ENCODE data around the gene TSEN54.
"Not testable (repeated sequence)": the region's sequence is repeated elsewhere in the genome, so short reads cannot be mapped to it uniquely, and the experiment has no call there.

Gene TSEN54

GRCh38 chr17:75518983-75519537 is 2.7 kb downstream of the TSEN54 start:
- no peak for DNase-seq (ENCODE audit: low read depth)

DNA sequence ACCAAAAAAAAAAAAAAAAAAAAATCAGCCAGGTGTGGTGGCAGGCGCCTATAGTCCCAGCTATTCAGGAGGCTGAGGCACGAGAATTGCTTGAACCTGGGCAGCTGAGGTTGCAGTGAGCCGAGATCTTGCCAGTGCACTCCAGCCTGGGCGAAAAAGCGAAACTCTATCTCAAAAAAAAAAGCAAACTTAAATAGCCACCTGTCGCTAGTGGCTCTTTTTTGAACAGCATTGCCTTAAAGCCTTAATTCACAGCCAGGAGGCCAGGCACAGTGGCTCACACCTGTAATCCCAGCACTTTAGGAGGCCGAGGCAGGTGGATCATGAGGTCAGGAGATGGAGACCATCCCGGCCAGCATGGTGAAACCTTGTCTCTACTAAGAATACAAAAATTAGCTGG is 4.1 kb downstream of the TSEN54 start:
- DNase-seq (ENCODE audit: low read depth) = not testable (repeated sequence)

- no peak for DNase-seq (ENCODE audit: low read depth)
Measured at GRCh38 chr17:75521290-75521689, 5.0 kb downstream of the TSEN54 start.

DNA sequence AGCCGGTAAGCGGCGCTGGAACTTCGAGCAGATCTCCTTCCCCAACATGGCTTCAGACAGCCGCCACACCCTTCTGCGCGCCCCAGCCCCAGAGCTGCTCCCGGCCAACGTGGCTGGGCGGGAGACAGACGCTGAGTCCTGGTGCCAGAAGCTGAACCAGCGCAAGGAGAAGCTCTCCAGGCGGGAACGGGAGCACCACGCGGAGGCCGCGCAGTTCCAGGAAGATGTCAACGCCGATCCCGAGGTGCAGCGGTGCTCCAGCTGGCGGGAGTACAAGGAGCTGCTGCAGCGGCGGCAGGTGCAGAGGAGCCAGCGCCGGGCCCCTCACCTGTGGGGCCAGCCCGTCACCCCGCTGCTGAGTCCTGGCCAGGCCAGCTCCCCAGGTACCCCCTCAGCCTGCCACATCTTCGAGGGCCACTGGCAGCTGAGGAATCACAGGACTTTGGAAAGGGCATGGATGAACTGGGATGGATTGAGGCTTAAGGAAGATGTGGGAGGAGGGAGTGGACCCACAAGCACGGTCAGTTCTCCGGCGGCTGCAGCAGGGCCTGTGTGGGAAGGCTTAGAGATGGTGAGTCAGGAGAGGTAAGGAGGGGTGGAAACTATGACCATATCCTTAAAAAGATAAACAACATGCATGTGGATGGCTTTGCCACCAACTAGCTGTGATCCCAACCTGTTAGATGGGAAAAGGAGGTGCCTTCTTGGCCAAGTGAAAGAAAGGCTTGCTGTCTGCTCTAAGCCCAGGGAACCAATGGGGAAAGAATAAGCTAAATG is 5.8 kb downstream of the TSEN54 start:
- DNase-seq (ENCODE audit: low read depth) = no peak

DNA sequence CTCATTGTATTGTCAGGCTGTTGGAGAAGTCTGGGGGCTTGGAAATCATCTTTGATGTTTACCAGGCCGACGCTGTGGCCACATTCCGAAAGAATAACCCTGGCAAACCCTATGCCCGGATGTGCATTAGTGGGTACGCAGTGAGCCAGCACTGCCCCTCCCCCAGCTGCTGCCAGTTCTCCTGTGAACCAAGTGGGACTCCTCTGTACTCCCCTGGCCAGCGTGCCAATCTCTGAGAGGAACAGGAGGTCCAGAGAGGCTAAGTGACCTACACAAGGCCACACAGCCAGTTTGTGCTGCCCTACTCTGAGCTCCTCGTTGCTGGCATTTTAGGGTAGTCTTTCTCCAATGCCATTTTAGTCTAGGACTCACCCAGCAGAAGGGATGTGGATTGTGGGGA is 7.3 kb downstream of the TSEN54 start:
- DNase-seq (ENCODE audit: low read depth) = no peak

DNA sequence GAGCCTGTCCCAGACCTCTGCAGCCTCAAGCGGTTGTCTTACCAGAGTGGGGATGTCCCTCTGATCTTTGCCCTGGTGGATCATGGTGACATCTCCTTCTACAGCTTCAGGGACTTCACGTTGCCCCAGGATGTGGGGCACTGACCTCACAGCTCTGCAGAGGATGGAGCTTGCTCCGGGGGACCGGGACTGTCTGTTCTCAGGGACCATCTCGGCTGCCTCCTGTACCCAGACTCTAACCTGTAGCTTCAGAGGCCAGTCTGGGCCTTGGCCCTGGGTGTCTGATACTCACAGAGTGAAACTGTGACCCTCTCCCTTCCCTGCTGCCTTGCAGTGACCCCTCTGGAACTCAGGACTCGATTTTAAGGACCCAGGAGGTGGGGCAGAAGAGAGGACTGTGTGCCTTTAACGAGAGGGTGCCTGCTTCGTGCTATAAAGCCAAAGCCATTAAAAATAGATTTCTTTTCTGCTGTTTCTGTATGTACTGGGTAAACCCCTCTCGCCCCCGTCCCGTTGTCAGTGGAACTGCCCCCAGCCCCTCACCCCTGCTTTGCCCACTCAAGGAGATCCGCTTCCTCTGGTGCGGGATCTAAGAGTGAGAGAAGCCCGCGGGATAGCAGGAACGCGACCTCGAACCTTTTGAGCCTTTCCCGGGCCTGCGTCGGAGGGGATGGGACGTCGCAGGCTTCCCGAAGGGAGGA is 8.1 kb downstream of the TSEN54 start:
- no peak for DNase-seq (ENCODE audit: low read depth)

- peak; percentile 41 for DNase-seq (ENCODE audit: low read depth)
Measured at GRCh38 chr17:75524970-75525805, 8.9 kb downstream of the TSEN54 start, which contains the start of gene LLGL2. Gene LLGL2 (plus strand): TSS chr17:75525697. CDS start chr17:75543427, 17,730 bp downstream.

GRCh38 chr17:75525806-75526554 is 9.7 kb downstream of the TSEN54 start:
- DNase-seq (ENCODE audit: low read depth) = no peak

DNA sequence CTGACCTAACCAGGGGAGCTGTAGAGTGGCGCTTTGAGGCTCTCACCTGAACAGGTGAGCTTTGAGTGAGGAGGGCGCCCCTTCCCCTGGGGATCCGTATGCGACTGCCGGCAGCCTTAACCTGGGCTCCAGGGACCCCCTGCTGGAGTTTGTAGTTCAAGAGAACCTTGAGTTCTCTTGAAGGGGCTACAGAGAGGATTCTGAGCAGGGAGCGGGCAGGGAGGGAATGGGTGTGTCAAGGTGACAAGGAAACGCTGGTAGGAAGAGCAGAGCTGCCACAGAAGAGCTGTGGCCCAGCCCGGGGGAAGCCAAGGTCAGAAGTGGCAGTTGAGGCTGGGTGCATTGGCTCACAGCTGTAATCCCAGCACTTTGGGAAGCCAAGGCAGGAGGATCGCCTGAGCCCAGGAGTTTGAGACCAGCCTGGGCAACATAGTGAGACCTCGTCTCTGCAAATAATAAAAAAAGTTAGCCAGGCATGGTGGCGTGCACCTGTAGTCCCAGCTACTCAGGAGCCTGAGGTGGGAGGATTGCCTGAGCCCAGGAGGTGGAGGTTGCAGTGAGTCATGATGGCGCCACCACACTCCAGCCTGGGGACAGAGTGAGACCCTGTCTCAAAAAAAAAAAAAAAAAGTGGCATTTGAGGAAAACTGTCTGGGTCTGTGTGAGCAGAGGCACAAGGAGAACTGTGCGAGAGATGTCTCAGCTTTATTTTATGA is 10.4 kb downstream of the TSEN54 start:
- DNase-seq (ENCODE audit: low read depth) = no peak

GRCh38 chr17:75530837-75531720 is 14.8 kb downstream of the TSEN54 start:
- DNase-seq (ENCODE audit: low read depth) = no peak

DNA sequence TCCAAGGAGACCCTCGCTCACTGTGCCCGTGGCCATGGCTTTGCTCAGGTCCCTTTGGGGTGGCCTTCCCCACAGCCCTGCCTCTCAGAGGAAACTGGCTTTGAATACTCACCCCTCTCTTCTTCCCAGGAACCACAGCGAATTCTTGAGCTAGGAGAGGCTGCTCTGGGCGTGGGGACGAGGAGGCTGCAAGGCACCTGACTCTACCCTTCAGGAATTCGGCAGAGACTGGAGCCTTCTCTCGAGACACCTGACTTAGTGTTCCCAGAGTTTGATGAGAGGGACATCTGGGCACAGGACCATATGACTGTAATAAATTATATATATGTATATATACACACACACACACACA is 15.4 kb downstream of the TSEN54 start:
- DNase-seq (ENCODE audit: low read depth) = no peak

DNA sequence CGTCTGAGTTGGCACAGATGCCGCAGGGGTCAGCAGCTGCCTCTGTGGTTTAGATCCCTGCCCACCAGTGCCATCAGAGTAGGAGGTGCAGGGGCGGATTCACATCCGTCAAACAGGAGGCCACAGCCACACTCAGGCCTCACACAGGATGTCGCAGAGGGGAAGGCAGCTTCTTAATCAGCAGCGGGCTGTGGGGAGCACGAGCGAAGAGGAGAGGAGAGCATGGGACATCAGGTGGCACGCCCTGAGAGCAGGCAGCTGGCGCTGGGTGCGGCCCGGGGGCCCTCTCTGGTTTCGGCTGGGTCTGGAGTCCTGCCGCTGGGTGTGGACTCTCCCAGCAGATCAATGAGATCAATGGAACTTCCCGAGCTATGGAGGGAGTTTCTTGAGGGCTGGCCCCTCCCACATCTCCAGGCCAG is 18.8 kb downstream of the TSEN54 start:
- peak; percentile 24 for DNase-seq (ENCODE audit: low read depth)

DNA sequence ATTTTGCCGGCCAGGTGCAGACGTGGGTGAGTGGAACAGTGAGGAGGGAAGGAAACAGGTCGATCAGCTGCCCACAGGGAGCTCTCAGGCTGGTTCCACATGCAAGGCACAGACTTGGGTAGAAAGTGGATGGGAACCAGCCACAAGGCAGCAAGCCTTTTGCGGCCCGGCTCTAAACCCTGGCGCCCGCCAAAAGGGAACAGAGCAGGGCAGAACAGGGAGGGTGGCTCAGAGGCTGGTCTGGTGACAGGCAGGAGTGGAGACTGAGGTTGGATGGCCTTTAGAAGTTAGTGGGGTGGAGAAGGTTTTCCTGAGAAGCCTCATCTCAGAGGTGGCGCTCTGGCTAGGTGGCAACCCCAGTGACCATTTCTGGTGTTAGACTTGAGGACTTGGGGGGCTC is 19.5 kb downstream of the TSEN54 start:
- no peak for DNase-seq (ENCODE audit: low read depth)

DNA sequence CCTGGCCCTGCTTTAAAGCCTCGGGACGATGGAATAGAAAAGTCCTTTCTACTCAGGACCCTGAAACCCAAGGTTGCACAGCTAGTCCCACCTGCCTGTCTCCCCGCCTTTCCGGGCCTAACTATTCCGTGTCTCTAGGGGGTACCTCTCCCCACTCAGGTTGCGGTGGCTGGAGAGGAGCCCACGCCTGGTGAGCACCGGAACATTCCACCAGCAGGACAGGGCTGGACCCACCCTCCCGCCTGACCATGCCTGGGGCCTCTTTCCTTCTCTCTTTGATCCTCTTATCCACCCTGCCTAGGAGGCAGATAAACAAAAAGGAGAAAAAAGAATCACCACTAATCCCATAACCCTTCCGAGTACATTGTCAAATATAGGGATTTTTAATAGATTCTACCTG is 20.0 kb downstream of the TSEN54 start:
- DNase-seq (ENCODE audit: low read depth) = no peak

DNA sequence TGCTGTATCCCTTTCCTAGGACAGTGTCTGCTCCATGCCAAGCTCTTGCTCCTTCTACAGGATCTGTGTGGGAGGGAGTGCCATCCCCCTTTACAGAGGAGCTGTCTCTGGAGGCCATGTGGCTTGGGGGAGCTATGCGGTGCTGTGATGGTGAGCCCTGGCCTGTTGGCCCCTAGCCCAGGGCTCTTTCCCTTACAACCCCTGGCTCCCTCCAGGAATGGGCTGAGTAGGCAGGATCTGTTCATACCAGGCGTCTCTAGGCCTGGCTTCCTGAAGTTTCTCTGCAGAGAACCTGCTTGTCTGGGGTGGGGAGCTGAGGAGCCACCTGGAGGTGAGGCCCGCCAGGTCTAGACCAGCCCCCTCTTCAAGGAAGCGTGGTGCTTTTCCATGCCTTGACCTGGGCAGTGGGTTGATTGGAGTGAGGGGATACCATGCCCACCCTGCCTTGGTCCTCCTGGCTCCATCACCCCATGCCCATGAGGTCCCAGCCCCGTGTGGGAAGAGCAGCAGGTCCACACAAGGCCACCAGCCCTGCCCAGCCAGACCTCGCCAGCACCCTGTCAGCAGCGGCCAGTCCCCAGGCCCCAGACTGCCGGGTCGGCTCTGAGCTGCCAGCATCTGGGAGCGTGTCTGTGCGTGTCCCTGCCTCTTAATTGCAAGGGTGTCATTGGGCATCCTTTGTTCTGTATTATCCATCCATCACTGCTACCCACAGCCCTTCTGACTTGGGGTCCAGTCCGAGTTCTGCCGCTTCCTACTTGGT is 23.8 kb downstream of the TSEN54 start:
- DNase-seq (ENCODE audit: low read depth) = no peak

DNA sequence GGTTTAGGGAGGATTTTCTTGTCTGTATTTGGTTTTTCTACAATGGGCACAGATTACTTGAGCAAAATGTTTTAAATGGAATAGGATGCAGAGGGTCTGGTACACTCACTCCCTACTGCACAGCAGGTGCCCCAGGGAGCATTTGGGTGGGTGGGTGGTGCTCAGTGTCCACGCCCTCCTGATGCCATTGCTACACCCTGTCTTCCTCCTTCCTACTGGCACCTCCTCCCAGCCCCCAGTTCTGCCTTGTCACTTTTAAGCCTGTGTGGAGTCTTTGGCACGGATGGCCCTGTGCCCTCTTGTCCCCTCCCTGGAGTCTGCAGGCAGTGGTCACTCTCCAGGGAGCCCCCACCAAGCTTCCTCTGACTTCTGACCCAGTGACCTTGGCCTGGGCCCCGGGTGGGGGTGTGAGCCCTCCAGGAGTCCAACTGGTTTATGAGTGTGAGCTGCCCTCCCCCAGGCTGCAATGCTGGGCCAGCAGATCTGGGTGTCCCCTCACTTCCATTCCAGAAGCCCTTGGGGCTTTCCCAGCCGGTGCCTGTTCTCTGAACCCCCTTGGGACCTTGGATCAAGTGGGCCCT is 24.7 kb downstream of the TSEN54 start:
- DNase-seq (ENCODE audit: low read depth) = no peak

GRCh38 chr17:75542229-75542628 is 25.9 kb downstream of the TSEN54 start:
- no peak for DNase-seq (ENCODE audit: low read depth)

- DNase-seq (ENCODE audit: low read depth) = no peak
Measured at GRCh38 chr17:75542728-75543336, 26.5 kb downstream of the TSEN54 start.
